SK-N-SH treated with all-trans-retinoic acid at 6 μM for 48 hours (cell line): ENCODE results near the gene PHRF1.

ENCODE experiments used
- ATAC-seq: fragments of 200-7000 bp; cut with Tn5 transposase; 3 replicates; pipeline ENCODE4 v1.9.1; 2020; ENCODE audit warnings: mild to moderate bottlenecking, moderate library complexity
- ARNTL ChIP-seq: fragments of 450-650 bp; formaldehyde crosslinking; IDR thresholded peaks from 2 replicates; pipeline ENCODE4 v1.5.0; 2020; ENCODE audit warnings: low read depth, mild to moderate bottlenecking, moderate library complexity, borderline replicate concordance
- BACH2 ChIP-seq: fragments of 250-450 bp; sonication (Bioruptor Pico); IDR thresholded peaks from 2 replicates; pipeline ENCODE4 v1.9.0; 2021; ENCODE audit warnings: mild to moderate bottlenecking, borderline replicate concordance
- CREB5 ChIP-seq: fragments of 250-450 bp; sonication (Bioruptor Pico); IDR thresholded peaks from 2 replicates; pipeline ENCODE4 v1.5.1; 2020; ENCODE audit warnings: low read depth, mild to moderate bottlenecking, moderate library complexity
- CSDC2 ChIP-seq: fragments of 250-450 bp; sonication (Bioruptor Pico); IDR thresholded peaks from 2 replicates; pipeline ENCODE4 v1.5.0; 2020; ENCODE audit warnings: mild to moderate bottlenecking, moderate library complexity
- CSRNP3 ChIP-seq: fragments of 250-450 bp; sonication (Bioruptor Pico); IDR thresholded peaks from 2 replicates; pipeline ENCODE4 v1.5.1; 2021; ENCODE audit warnings: mild to moderate bottlenecking, moderate library complexity
- ESRRG ChIP-seq: fragments of 250-450 bp; sonication (Bioruptor Pico); IDR thresholded peaks from 2 replicates; pipeline ENCODE4 v1.6.1; 2021; ENCODE audit warnings: mild to moderate bottlenecking
- GLIS3 ChIP-seq: fragments of 250-450 bp; sonication (Bioruptor Pico); IDR thresholded peaks from 2 replicates; pipeline ENCODE4 v1.5.0; 2020; ENCODE audit warnings: mild to moderate bottlenecking, moderate library complexity
- OSR1 ChIP-seq: fragments of 250-450 bp; sonication (Bioruptor Pico); IDR thresholded peaks from 2 replicates; pipeline ENCODE4 v1.8.0; 2022; ENCODE audit warnings: moderate library complexity, mild to moderate bottlenecking, inconsistent platforms
- PATZ1 ChIP-seq: fragments of 250-450 bp; sonication (Bioruptor Pico); IDR thresholded peaks from 2 replicates; pipeline ENCODE4 v1.8.0; 2020; ENCODE audit warnings: mild to moderate bottlenecking, moderate library complexity, borderline replicate concordance
- POU6F1 ChIP-seq: fragments of 250-450 bp; sonication (Bioruptor Pico); IDR thresholded peaks from 2 replicates; pipeline ENCODE4 v1.8.0; 2021; ENCODE audit warnings: low read depth, mild to moderate bottlenecking, moderate library complexity, borderline replicate concordance
- PPARA ChIP-seq: fragments of 250-450 bp; sonication (Bioruptor Pico); IDR thresholded peaks from 2 replicates; pipeline ENCODE4 v1.5.0; 2020; ENCODE audit warnings: mild to moderate bottlenecking, borderline replicate concordance
- RARB ChIP-seq: fragments of 250-450 bp; sonication (Bioruptor Pico); IDR thresholded peaks from 2 replicates; pipeline ENCODE4 v1.8.0; 2021; ENCODE audit warnings: mild to moderate bottlenecking, moderate library complexity
- TCF4 ChIP-seq: fragments of 250-450 bp; sonication (Bioruptor Pico); IDR thresholded peaks from 2 replicates; pipeline ENCODE4 v1.8.0; 2021; ENCODE audit warnings: mild to moderate bottlenecking, moderate library complexity, borderline replicate concordance
- TOX ChIP-seq: fragments of 250-450 bp; sonication (Bioruptor Pico); IDR thresholded peaks from 2 replicates; pipeline ENCODE4 v1.8.0; 2021; ENCODE audit warnings: mild to moderate bottlenecking, moderate library complexity, borderline replicate concordance
- TSHZ2 ChIP-seq: fragments of 250-450 bp; sonication (Bioruptor Pico); IDR thresholded peaks from 2 replicates; pipeline ENCODE4 v1.5.0; 2020; ENCODE audit warnings: mild to moderate bottlenecking, moderate library complexity
- ZC3H10 ChIP-seq: fragments of 250-450 bp; sonication (Bioruptor Pico); IDR thresholded peaks from 2 replicates; pipeline ENCODE4 v1.5.1; 2021; ENCODE audit warnings: mild to moderate bottlenecking, moderate library complexity
- ZFP3 ChIP-seq: fragments of 250-450 bp; sonication (Bioruptor Pico); IDR thresholded peaks from 2 replicates; pipeline ENCODE4 v1.5.0; 2020; ENCODE audit warnings: mild to moderate bottlenecking, moderate library complexity
- ZFP30 ChIP-seq: fragments of 450-650 bp; formaldehyde crosslinking; IDR thresholded peaks from 2 replicates; pipeline ENCODE4 v1.5.0; 2022; ENCODE audit warnings: mild to moderate bottlenecking, moderate library complexity
- ZNF565 ChIP-seq: fragments of 450-650 bp; formaldehyde crosslinking; conservative IDR thresholded peaks from 2 replicates; pipeline ENCODE4 v1.5.0; 2020; ENCODE audit warnings: low read depth, mild to moderate bottlenecking, moderate library complexity
- ZNF70 ChIP-seq: fragments of 450-650 bp; formaldehyde crosslinking; IDR thresholded peaks from 2 replicates; pipeline ENCODE4 v1.5.0; 2020; ENCODE audit warnings: mild to moderate bottlenecking, moderate library complexity
- ZNF8 ChIP-seq: fragments of 450-650 bp; formaldehyde crosslinking; IDR thresholded peaks from 2 replicates; pipeline ENCODE4 v1.5.0; 2020; ENCODE audit warnings: mild to moderate bottlenecking, moderate library complexity

PHRF1 gene

GRCh38 chr11:612201-612960, 36.1 kb downstream of the PHRF1 start (continued):
- TF ChIP-seq ARNTL (CRISPR knock-in tag) (no peak), ZNF8 (CRISPR knock-in tag) (no peak), CSRNP3 (CRISPR knock-in tag) (no peak), ZNF565 (no peak), ZC3H10 (CRISPR knock-in tag) (no peak), CREB5 (CRISPR knock-in tag) (no peak), BACH2 (CRISPR knock-in tag) (no peak), ZNF70 (no peak), TCF4 (CRISPR knock-in tag) (no peak)

GRCh38 chr11:612961-613300, 36.7 kb downstream of the PHRF1 start:
- TF ChIP-seq CREB5 (CRISPR knock-in tag) (no peak), OSR1 (CRISPR knock-in tag) (no peak), TSHZ2 (CRISPR knock-in tag) (no peak), ZNF565 (no peak), TCF4 (CRISPR knock-in tag) (no peak), ZNF8 (CRISPR knock-in tag) (no peak), ZNF70 (no peak), RARB (CRISPR knock-in tag) (no peak), CSDC2 (CRISPR knock-in tag) (no peak), ARNTL (CRISPR knock-in tag) (no peak), ZFP30 (no peak), POU6F1 (CRISPR knock-in tag) (no peak), PPARA (CRISPR knock-in tag) (no peak), ZC3H10 (CRISPR knock-in tag) (no peak), PATZ1 (CRISPR knock-in tag) (no peak), GLIS3 (CRISPR knock-in tag) (no peak), TOX (no peak), ESRRG (CRISPR knock-in tag) (no peak), ZFP3 (CRISPR knock-in tag) (no peak), BACH2 (CRISPR knock-in tag) (no peak)
- ATAC-seq, result no peak
